ENCODE measurements around the gene CDRT15.
"Not testable (repeated sequence)": the region's sequence is repeated elsewhere in the genome, so short reads cannot be mapped to it uniquely, and the experiment has no call there.

The CDRT15 gene

DNA sequence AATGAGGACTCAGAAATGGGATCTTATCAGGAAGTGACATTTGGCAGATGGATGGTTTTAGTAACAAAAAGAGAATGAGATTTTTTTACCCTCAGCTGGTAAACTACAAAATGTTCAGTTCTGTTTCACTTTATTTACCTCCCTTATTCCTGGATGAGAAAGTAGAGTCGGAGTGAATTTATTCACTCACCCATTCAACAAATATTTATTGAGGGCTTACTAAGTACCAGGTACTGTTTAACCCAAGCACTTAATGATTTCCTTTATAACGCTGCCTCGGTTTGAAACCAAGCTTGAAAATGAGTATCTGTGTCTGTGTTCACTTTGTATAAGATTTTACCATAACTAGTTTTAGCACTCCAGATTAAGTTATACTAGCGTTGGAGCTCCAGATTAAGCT lies 38.1 kb downstream of the CDRT15 start:
- TF ChIP-seq, protein P1, sequence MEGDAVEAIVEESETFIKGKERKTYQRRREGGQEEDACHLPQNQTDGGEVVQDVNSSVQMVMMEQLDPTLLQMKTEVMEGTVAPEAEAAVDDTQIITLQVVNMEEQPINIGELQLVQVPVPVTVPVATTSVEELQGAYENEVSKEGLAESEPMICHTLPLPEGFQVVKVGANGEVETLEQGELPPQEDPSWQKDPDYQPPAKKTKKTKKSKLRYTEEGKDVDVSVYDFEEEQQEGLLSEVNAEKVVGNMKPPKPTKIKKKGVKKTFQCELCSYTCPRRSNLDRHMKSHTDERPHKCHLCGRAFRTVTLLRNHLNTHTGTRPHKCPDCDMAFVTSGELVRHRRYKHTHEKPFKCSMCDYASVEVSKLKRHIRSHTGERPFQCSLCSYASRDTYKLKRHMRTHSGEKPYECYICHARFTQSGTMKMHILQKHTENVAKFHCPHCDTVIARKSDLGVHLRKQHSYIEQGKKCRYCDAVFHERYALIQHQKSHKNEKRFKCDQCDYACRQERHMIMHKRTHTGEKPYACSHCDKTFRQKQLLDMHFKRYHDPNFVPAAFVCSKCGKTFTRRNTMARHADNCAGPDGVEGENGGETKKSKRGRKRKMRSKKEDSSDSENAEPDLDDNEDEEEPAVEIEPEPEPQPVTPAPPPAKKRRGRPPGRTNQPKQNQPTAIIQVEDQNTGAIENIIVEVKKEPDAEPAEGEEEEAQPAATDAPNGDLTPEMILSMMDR (IDR thresholded peaks at IDR 0.05; ENCODE audit: control insufficient read depth, insufficient read depth, low read depth, low read length, missing control alignments), result no peak
- no peak overlapping the region for H3K4me3 ChIP-seq (ENCODE audit: control insufficient read depth, low read depth, low read length)
- no peak for DNase-seq (ENCODE audit: low read depth)

DNA sequence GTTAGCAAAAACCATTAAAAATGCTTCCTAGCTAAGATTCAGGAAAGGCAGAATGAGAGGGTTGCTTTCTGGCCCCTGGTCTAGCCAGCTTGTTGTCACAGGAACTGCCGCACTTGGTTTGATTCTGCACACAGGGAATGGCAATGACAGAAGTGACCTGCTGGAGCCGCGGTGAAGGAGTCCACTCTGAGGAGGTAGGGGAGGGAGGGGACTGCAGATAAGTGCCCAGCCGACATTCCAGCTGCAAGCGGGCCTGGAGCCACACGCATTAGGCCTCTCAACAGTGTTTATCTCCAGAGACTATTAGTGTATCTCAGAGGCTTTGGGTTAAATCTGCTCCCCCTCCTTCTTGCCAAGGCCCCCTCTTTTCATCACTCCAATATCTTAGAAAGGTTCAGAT lies 38.6 kb downstream of the CDRT15 start:
- TF ChIP-seq, protein P1 (IDR thresholded peaks at IDR 0.05; ENCODE audit: control insufficient read depth, insufficient read depth, low read depth, low read length, missing control alignments), result no peak
- no peak overlapping the region for H3K4me3 ChIP-seq (ENCODE audit: control insufficient read depth, low read depth, low read length)
- DNase-seq (ENCODE audit: low read depth), result no peak

DNA sequence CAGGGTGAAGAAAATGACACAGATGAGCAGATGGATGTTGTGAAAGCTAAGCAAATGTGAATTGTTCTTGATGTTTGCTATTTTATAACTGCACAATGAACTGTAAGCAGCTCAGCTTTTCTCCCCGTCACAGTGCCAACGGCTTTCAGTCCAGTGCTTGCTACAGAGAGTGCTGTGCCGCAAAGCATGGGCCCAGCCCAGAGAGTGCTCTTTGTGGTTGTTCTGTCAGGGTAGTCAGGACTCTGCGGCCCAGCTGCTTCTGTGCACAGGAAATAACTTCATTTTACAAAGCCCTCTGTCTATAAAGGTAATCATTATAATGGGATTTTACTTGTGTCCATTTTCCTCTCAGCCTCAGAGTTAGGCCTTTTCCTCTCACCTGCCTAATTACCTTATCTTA lies 39.1 kb downstream of the CDRT15 start:
- TF ChIP-seq, protein P1 (IDR thresholded peaks at IDR 0.05; ENCODE audit: control insufficient read depth, insufficient read depth, low read depth, low read length, missing control alignments), result no peak
- DNase-seq (ENCODE audit: low read depth), result no peak
- no peak overlapping the region for H3K4me3 ChIP-seq (ENCODE audit: control insufficient read depth, low read depth, low read length)

DNA sequence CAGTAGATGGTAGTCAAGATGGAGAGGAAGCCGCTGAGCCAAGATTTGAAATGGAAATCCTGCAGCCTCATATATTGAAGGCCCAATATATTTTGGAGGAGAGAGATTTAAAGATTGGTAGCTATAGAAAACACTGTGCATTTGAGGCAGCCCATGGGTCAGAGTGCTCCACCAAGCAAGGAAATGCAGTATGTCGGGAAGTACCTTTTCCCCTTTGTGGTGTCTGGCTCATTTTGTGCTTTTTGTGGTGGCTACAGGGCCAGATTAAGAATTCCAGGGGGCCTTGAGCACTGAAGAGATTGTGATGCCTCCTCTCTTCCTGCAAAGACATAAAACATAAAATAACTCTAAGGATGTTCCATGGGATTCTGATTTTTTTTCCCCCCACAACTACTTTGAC lies 39.6 kb downstream of the CDRT15 start:
- TF ChIP-seq, protein P1 (IDR thresholded peaks at IDR 0.05; ENCODE audit: control insufficient read depth, insufficient read depth, low read depth, low read length, missing control alignments), result no peak
- DNase-seq (ENCODE audit: low read depth), result no peak
- H3K4me3 ChIP-seq (ENCODE audit: control insufficient read depth, low read depth, low read length), result no peak overlapping the region

DNA sequence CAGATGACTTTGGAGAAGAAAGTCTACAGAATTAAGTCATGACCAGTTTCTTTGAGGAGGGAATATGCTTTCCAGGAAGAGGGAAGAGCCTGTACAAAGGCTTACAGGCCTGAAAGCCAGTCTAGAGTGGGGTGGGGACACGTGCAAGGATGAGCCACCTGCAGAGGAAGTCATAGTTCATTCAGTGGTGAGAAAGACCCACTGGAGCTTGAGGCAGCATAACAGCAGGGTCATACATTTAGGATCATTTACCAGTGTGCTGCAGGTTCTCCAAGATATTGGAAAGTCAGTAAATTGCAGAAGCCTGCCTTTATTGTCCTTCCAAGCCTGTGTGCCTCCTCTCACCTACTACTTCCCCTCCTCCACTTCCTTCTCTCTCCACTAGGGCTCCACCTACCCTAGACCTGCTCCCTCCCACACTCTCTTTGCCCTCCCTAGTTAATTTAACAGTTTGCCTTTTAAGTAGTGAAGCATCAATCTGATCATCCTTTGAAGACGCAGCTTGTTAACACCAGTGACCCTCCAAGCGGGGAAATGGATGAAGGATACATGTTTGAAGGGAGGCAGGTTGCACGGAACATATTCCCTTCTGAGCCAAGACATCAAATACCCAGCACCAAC lies 40.2 kb downstream of the CDRT15 start:
- TF ChIP-seq, protein P1 (IDR thresholded peaks at IDR 0.05; ENCODE audit: control insufficient read depth, insufficient read depth, low read depth, low read length, missing control alignments), result no peak
- no peak for DNase-seq (ENCODE audit: low read depth)

DNA sequence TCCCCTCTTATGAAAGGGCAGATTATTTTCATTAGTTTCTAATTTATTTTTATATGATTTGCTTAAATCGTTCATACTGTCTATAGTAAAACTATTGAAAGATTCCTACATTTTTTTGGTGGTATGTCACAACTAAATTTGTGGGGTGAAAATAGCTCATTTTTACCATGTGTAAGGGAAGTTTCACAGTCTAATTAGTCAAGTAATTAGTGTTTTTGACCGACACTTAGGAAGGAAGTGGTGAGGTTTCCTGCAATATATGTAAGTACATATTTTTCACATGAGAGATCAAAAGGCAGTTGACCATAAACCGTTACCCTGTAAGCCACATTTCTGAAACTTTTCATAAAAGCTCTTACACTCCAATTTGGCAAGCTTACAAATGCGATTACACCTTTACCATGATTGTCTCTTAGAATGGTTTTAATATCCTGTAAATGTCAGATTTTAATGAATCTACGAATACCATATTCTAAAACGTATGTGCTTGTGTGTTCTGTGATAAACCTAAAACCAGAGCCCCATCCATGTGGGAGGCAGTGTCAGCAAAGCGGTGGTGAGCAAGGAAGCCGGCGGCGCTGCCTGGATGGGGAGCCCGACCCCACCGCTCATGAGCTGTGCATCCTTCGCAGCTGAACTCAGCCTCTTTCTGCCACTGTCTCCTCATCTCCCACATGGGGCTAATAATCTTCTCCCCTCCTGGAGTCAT lies 43.9 kb downstream of the CDRT15 start:
- not testable (repeated sequence) for H3K4me3 ChIP-seq (ENCODE audit: control insufficient read depth, low read depth, low read length); DNase-seq (ENCODE audit: low read depth)

More for the DNA sequence above, 40.2 kb downstream of the CDRT15 start:
- H3K4me3 ChIP-seq (ENCODE audit: control insufficient read depth, low read depth, low read length), result no peak overlapping the region

DNA sequence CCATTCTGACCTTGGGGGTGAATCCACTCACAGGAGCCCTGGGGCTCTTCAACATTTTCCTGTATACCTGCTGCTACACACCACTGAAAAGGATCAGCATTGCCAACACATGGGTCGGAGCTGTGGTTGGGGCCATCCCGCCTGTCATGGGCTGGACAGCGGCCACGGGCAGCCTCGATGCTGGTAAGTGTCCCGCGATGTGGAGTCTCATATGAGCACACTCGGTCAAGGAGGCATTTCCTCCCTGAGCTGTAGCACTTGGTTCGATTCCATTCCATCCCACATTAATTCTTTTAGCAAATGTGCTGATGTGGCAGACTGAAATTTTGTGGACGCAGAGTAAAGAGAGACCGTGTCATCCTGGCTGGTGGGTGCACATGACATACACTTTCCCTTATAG lies 44.6 kb downstream of the CDRT15 start:
- H3K4me3 ChIP-seq (ENCODE audit: control insufficient read depth, low read depth, low read length); DNase-seq (ENCODE audit: low read depth): not testable (repeated sequence)

DNA sequence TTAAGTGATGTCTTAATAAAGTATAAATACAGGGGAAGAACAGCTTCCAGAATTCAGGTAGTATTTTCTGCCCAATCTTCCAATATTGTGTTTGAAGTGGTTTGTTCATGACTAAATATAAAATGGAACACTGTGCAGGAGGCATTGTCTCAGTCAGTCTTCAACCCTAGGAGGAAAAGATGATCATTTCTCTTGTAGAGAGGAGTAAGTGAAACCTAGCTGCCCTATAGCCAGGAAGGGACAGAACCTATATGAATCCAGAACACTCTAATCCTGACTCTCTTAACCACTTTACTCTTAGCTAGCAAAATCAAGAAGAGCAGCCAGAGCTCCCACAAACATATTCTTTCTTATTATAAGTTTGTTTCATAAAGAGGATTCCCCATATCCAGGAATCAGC lies 45.2 kb downstream of the CDRT15 start:
- not testable (repeated sequence) for H3K4me3 ChIP-seq (ENCODE audit: control insufficient read depth, low read depth, low read length); DNase-seq (ENCODE audit: low read depth)

DNA sequence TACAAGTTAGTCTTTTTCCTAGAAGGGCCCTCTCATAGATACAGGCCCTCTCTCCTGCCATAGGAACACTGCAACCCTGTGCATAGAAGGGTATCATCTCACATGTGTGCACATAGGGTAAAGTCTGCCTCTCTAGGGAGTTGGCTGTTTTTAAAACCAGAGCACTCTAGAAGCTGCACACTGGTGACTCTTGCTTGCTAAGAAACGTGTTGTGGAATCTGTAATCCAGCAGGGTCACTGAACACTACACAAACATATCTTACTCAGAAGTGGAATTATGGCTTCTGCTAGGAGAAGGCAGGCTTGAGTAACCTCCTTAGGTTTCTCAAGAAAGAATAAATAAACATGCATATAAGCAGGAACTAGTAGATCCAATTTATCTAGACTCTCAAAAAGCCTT lies 45.9 kb downstream of the CDRT15 start:
- not testable (repeated sequence) for DNase-seq (ENCODE audit: low read depth); H3K4me3 ChIP-seq (ENCODE audit: control insufficient read depth, low read depth, low read length)

DNA sequence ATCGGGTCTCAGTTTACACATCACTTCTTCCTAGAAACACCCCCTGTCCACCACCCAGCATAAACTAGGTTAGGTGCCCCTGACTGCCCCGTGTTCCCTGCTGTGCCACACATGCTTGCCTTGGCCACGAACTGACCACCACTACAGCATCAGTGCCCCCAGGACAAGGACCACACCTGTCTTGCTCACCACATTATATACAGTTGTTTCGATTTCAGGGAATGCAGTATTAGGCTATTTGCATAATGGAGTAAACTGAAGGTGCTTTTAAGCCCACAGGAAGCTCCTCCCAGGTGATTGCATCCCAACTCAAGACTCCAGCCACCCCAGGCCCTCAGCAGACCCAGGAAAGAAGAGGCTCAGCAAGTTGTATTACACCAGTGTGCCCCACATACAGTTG lies 50.2 kb downstream of the CDRT15 start:
- DNase-seq (ENCODE audit: low read depth), result not testable (repeated sequence)

More for the DNA sequence above, 50.2 kb downstream of the CDRT15 start:
- not testable (repeated sequence) for H3K4me3 ChIP-seq (ENCODE audit: control insufficient read depth, low read depth, low read length)
